SW 1271 (cell line): Measurements from ENCODE around the gene RPL29.
"Not testable (repeated sequence)": the region's sequence is repeated elsewhere in the genome, so short reads cannot be mapped to it uniquely, and the experiment has no call there.

Source experiments
- DNase-seq, 2 experiments: peaks; one replicate each; lab custom pipeline; 2025; lab: John Stamatoyannopoulos, UW

The RPL29 gene

GRCh38 chr3:52005571-52005986 lies 9.9 kb upstream of the RPL29 start:
- no peak for DNase-seq

- no peak for DNase-seq
Observed at GRCh38 chr3:52004906-52005395, 9.3 kb upstream of the RPL29 start.

GRCh38 chr3:52004163-52004787 lies 8.6 kb upstream of the RPL29 start:
- no peak for DNase-seq

- DNase-seq = no peak
Observed at GRCh38 chr3:52002748-52003147, 7.1 kb upstream of the RPL29 start.

- DNase-seq = peak; percentile 4 to 47
Observed at GRCh38 chr3:52001443-52001974, 5.8 kb upstream of the RPL29 start.

- DNase-seq = no peak
Observed at GRCh38 chr3:51999846-52000245, 4.2 kb upstream of the RPL29 start.

GRCh38 chr3:51998774-51999173 lies 3.1 kb upstream of the RPL29 start:
- no peak for DNase-seq

- peak in 1 of 2 experiments; percentile 13 for DNase-seq
Observed at GRCh38 chr3:51997935-51998596, 2.4 kb upstream of the RPL29 start.

GRCh38 chr3:51997172-51997571 lies 1.5 kb upstream of the RPL29 start:
- no peak for DNase-seq

GRCh38 chr3:51994530-51994929 lies 1.2 kb downstream of the RPL29 start:
- DNase-seq = no peak

- not testable (repeated sequence) for DNase-seq
Observed at GRCh38 chr3:51993657-51994056, 2.0 kb downstream of the RPL29 start.

- no peak for DNase-seq
Observed at GRCh38 chr3:51992017-51992682, 3.5 kb downstream of the RPL29 start.

GRCh38 chr3:51990501-51990971 lies 5.2 kb downstream of the RPL29 start:
- not testable (repeated sequence) for DNase-seq

- no peak for DNase-seq
Observed at GRCh38 chr3:51988286-51989146, 7.2 kb downstream of the RPL29 start.

GRCh38 chr3:51987568-51987967 lies 8.1 kb downstream of the RPL29 start:
- DNase-seq = no peak

GRCh38 chr3:51986010-51986947 lies 9.4 kb downstream of the RPL29 start:
- no peak for DNase-seq

GRCh38 chr3:51985063-51985462 lies 10.6 kb downstream of the RPL29 start:
- DNase-seq = no peak

- no peak for DNase-seq
Observed at GRCh38 chr3:51984269-51984647, 11.4 kb downstream of the RPL29 start.

- DNase-seq = no peak
Observed at GRCh38 chr3:51983578-51984268, 12.0 kb downstream of the RPL29 start.
